ENCODE results near the gene STK33.

The STK33 gene

GRCh38 chr11:8370812-8371515 is 223.1 kb downstream of the STK33 start:
- no peak for DNase-seq

DNA sequence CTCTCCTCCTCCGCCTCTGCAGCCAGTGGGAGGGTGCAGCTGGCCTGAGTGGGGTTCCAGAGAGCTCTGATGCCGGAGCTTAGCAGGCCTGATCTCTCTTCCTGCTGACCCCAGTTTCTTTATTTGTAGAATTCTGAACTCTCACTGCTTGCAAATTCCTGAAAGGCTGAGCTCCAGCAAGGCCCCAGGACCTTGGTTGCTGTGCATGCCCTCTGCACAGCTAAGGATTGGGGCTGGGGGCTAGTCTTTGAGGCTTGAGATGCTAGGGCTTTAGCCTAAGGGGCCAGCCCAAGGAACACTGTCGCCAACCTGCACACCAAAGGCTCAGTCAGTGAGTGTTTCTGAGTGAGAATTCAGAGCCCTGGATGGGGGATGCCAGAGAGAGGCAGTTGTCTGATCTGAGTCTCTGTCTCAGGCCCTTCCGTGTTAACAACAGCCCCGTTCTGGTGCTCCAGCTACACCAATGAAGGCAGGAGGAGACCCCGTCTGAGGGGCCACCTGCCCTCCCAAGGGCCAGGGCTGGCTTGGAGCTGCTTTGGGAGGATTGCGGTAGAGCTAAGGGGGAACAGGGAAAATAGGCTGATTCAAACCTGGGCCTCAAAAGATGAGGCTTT is 224.3 kb downstream of the STK33 start:
- no peak for DNase-seq

DNA sequence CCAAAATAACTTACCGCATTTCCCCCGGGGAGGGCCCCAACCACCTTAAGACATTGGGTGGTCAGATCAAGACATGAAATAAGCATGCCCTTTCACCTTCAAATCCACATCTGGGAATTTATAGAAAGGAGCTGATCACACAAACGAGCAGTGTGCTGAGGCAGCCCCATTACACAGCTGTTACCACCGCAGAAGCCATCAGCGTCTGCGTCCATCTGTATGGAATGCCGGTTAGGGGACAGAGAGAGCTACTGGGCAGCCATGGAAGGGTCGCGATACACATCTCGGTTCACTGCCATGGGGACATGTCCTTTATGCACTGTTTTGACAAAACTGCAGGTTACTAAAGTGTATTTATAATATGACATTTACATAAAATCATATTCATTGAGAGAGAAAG is 225.3 kb downstream of the STK33 start:
- DNase-seq: no peak

GRCh38 chr11:8368194-8368593 is 225.8 kb downstream of the STK33 start:
- DNase-seq: no peak

- no peak for DNase-seq
Observed at GRCh38 chr11:8366316-8366715, 227.7 kb downstream of the STK33 start.

DNA sequence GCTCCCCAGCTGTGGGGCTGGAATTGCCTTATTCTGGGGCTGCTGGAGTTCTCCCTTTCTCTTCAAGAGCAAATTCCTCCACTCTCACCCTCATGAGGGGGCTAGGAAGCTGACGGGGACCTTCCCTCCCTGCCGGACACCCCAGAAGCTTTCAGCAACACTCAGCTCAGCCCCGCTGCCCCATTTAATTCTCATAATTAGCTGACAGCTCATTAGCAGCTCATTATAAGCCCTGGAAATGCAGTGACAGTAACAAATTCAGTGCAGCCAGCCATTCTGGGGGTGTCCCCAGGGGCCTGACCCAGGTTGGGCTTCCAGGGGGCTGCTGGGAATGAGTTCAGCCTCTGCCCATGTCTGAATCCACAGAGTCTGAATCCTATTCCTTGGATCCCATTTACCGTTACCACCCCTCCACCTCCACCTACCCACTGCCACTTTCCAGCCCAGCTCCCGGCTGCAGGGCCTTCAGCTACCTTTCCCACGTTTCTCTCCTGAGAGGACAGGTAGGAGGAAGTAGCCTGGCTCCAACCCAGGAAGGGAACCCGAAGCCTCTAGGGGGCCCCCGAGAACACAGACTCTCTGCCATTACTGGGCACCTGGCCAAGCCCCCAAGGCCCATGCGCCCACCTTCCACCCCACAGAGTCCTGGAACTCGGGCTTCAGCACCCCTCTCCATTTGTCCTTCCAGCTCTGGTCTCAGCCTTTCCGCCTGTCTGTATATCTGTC is 228.6 kb downstream of the STK33 start:
- DNase-seq: no peak

- DNase-seq: no peak
Observed at GRCh38 chr11:8363921-8364320, 230.1 kb downstream of the STK33 start.

DNA sequence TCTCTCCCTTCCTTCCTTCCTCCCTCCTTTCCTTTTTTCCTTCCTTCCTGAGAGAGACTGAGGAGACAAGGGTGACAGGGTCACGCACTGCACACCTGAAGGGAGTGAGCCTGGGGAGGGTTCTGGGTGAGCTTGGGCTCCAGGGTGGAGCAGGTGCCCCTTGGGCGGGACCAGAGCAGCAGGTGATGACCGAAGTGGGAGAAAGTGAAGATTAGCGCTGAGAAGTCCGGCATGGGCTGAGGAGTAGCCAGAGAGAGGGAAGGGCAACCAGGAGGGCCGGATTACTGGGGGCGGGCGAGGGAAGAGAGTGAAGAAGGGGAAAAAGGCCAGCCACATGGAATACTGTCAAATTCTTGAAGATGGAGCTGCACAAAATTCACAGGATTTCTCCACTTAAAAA is 231.1 kb downstream of the STK33 start:
- no peak for DNase-seq

- DNase-seq: no peak
Observed at GRCh38 chr11:8362491-8362890, 231.5 kb downstream of the STK33 start.

DNA sequence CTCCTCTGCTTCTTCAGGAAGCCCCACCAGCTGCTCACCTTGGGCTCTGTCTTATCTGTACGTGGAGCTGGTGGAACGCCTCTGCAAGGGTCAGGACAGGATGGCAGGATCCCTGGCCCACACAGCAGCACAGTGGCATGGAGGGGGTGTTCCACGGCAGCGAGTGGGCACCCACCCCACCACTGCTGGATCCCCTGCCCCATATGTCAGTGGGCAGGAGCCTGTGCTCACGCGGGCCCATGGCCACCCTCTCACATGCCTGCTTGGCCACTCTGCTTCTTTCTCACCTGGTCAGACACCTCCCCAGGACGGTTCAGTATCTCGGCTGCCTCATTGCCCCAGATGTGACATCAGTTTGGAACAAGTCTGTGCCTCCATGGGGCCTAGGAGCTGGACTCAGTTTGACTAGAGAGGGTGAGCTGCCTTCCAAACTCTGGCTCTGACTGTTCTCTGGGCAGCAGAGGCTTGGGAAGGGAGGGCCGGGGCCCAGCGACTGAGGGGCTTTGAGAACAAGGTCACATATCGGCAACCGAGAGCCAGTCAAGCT is 232.3 kb downstream of the STK33 start:
- DNase-seq: no peak

DNA sequence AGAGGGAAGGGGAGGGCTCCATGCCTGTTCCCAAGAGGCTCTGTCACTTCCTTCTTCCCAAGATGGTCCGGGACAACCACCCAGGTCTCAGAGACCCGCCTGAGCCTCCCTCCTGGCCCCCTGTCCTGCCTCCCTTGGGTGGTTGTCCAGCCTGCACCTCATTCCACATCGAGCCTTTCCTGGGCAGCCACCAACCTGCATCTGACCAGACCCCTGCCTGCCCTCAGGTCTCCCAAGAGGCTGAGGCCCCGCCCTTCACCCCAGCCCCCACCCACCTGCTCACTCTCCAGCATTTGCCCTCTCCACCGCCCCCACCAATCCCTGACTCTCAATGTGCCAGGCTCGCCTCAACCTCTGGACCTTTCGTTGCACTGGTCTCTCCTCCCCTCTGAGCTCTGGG is 232.8 kb downstream of the STK33 start:
- DNase-seq: no peak

- no peak for DNase-seq
Observed at GRCh38 chr11:8360086-8360828, 233.8 kb downstream of the STK33 start.

DNA sequence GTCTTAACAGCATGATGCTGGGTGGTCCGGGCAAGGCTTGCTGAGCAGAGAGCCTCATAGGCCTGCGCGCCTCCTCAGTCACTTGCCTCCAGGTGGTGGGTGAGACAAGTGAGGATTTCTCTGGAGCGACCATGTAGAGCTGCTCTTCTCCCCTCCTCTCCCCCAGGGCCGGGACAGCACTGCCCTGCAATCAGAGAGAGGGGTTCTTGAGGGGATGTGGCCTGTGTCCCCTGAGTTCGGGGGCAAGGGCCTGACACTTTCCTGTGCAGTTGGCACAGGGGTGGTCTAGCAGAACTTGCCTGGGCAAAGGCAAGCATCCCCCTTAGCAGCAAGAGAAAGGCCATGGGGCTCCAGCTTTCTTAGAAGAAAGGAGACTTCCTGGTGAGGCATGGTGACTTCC is 234.5 kb downstream of the STK33 start:
- DNase-seq: no peak

GRCh38 chr11:8357891-8358566 is 236.0 kb downstream of the STK33 start:
- DNase-seq: no peak

DNA sequence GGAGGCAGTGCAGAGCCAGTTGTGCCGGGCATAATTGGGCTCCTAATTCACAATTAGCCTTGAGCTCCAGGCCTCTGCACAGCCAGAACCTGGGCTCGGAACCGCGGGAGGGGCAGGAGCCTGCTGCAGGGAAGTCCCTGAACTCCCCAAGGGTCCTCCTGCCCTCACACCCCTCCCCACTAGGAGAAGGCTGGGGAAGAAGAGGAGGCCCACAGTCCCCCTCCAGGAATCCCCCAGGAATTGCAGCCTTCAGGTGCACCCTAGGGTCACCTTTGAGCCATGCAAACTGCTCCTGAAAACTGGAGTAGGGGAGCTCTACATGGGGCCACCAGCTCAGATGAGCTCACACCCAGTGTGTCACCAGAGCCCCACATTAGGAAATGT is 236.5 kb downstream of the STK33 start:
- DNase-seq: no peak

GRCh38 chr11:8356721-8357504 is 237.1 kb downstream of the STK33 start:
- DNase-seq: no peak

- DNase-seq: no peak
Observed at GRCh38 chr11:8356216-8356615, 237.8 kb downstream of the STK33 start.

GRCh38 chr11:8355416-8355742 is 238.6 kb downstream of the STK33 start:
- no peak for DNase-seq

DNA sequence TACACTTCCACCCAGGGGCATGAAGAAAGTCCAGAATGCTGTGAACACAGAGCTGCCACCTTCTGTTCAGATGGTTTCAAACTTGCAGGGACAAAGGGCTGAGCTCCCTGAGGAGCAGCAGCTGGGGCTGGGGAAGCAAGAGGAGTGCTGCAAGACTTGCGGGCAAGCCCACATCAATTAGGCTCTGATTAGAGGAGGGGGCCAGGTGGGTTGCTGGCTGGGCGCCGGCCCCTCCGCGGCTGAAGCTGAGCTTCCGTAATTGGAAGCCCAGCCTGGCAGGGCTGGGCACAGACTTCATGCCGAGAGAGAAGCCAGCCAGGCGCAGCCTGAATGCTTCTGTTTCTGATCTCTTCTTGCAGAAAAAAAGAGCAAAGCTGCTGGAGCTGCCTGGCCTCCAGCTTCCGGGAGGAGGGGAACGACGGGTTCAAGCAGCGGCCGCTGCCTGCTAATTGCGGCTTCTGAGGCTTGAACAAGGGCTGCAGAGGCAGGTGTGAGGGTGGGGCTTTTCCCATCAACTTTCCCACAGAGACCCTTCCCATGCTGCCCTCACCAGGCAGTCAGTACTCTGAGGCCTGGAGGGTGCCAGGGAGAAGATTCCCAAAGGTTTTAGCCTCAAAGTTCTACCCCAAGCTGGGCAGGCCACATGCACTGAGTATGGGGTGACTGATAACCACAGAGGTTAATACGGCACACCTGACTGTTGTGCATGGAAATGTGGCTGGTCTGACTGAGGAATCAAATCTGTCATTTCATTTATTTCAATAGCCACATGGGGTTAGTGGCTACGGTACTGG is 239.2 kb downstream of the STK33 start:
- no peak for DNase-seq

DNA sequence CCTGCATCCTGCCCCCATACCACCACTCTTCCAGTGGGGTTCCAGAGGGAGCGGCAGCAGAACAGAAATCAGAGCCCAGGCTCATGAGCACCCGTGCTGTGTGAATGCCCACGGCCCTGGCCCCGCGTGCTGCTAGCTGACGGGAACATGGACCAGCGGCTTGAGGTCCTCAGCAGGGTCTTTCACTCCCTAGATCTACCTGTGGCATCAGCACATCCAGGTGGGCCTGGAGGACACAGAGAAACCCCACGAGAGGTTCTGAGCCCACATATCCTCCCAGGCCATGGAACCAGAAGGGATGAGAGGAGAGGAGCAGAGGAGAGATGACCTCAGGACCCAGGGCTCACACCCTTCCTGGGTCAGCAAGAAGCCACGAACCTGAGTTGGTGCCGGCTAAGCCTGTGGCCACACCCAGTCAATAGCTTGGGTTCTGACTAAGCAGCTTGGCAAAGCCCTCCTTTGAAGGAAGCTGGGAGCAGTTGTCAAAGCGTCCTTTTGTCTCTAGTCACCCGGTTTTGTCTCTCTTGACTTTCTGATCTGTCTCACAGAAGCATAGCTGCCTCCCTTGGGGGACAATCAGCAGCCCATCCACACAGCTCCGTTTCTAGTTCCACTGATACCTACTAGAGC is 241.0 kb downstream of the STK33 start:
- DNase-seq: no peak

All from stimulated activated CD4-positive, alpha-beta T cell treated with anti-CD3 and anti-CD28 coated beads, Interleukin-2, amount 100 ng/mL, for 48 hours (primary cell).